Hematopoietic multipotent progenitor cell treated with erythropoietin and hydrocortisone succinate and interleukin-3 and kit ligand, for 8 days (in vitro differentiated cells): ENCODE measurements around the gene PTMA.

Source experiments
- DNase-seq: peaks from one replicate; pipeline ENCODE4 v3.0.0-alpha.2; 2015

PTMA gene

GRCh38 chr2:231677632-231678104 lies 30.7 kb upstream of the PTMA start:
- peak; percentile 92 for DNase-seq

- DNase-seq = no peak
These were observed 28.4 kb upstream of the PTMA start for GRCh38 chr2:231679908-231680284.

- DNase-seq = no peak
These were observed 27.9 kb upstream of the PTMA start for GRCh38 chr2:231680285-231680991.

- no peak for DNase-seq
These were observed 27.1 kb upstream of the PTMA start for GRCh38 chr2:231680992-231681852.

- DNase-seq = no peak
These were observed 25.6 kb upstream of the PTMA start for GRCh38 chr2:231682603-231683291.

GRCh38 chr2:231683292-231684235 lies 24.8 kb upstream of the PTMA start:
- DNase-seq = no peak

GRCh38 chr2:231684314-231685223 lies 23.8 kb upstream of the PTMA start:
- no peak for DNase-seq

GRCh38 chr2:231685349-231686191 lies 22.8 kb upstream of the PTMA start:
- DNase-seq = peak; percentile 40

- no peak for DNase-seq
These were observed 21.9 kb upstream of the PTMA start for GRCh38 chr2:231686192-231687100.

- peak; percentile 83 for DNase-seq
These were observed 21.0 kb upstream of the PTMA start for GRCh38 chr2:231687133-231687852.

- no peak for DNase-seq
These were observed 20.4 kb upstream of the PTMA start for GRCh38 chr2:231687961-231688360.

GRCh38 chr2:231688719-231689118 lies 19.6 kb upstream of the PTMA start:
- DNase-seq = no peak

- DNase-seq = no peak
These were observed 19.0 kb upstream of the PTMA start for GRCh38 chr2:231689124-231689893.

- DNase-seq = no peak
These were observed 17.0 kb upstream of the PTMA start for GRCh38 chr2:231691251-231691772.

GRCh38 chr2:231692847-231693246 lies 15.5 kb upstream of the PTMA start:
- no peak for DNase-seq

- no peak for DNase-seq
These were observed 14.4 kb upstream of the PTMA start for GRCh38 chr2:231693956-231694355.

GRCh38 chr2:231696004-231696367 lies 12.3 kb upstream of the PTMA start:
- DNase-seq = no peak
